Measurements from ENCODE around the gene NANOS2.
"Not testable (repeated sequence)": the region's sequence is repeated elsewhere in the genome, so short reads cannot be mapped to it uniquely, and the experiment has no call there.

The NANOS2 gene

DNA sequence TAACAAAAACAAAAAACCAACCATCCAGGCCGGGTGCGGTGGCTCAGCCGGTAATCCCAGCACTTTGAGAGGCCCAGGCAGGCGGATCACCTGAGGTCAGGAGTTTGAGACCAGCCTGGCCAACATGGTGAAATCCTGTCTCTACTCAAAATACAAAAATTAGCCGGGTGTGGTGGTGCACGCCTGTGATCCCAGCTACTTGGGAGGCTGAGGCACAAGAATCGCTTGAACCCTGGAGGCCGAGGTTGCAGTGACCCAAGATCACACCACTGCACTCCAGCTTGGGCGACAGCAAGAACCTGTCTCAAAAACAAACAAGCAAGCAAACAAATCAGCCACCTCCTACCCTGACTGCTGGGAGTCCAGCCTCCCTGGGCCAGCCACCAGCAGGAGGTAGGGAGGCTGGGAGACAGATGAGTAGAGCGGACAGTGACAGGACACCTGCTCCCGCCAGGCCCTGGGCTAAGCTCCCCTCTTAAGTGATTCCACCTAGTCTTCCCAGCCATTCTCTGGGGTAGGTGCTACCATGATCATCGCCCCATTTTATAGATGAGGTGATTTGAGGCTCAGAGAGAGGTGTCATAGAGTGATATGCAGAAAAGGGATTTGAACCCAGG is 18.5 kb downstream of the NANOS2 start:
- DNase-seq (ENCODE audit: low spot score) = not testable (repeated sequence)

DNA sequence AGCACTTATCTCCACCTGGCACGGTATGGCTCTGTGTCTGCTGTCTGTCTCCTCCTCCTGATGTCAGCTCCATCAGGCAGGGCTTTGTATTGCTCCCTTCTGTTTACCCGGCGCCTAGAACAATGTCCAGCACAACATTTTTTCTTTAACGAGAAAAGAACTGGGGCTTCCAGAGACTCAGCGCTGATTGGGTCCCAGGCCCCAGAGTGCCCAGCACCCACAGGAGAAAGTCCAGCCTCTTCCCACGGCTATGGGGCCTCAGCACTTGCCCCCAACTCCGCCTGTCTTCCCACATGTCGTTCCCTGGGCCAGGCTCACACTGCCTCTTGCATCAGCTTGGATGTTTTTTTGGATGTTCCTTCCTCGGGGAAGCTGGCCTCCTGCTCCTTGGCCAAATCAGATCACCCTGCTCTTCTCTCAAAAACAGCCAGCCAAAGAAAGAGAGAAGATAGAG is 19.0 kb downstream of the NANOS2 start:
- DNase-seq (ENCODE audit: low spot score) = no peak

DNA sequence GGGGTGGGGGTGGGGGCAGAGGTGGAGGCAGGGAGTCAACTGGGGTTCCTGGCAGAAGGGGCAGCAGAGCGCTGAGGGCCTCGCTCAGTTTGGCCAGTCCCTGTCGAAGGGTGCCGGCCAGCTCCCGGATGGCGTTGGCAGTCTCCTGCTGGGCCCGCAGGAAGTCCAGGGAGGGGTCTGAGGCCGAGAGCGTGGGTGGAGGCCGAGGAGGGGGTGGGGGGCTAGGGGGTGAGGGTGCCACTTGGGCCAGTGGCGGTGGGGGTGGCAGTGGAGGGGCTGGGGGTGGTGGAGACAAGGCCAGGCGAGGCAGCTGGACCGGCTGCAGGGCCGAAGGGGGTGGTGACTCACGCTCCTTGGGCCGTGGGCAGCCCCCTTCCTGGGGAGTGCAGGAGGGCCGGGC is 23.7 kb downstream of the NANOS2 start:
- no peak for DNase-seq (ENCODE audit: low spot score)

DNA sequence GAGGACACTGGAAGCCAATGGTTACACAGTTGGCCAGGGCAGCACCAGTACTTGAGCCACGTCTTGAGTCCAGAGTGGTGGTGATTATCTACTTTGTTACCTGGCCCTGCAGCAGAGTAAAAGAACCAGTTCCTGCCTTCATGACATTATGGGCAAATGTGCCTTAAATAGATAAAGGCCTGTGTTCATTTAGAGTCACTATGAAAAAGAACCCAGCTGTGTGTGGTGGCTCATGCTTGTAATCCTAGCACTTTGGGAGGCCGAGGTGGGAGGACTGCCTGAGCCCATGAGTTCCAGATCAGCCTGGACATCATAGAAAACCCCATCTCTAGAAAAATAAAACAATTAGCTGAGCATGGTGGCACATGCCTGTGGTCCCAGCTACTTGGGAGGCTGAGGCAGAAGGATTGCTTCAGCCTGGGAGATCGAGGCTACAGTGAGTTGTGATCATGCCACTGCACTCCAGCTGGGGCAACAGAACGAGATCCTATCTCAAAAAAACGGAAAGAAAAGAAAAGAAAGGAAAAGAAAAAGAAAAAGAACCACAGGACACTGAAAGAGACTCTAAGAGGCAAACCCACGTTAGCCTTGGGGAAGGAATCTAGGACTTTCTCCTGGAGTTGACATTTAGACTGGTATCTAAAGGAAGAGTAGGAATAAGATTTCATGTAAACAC is 25.2 kb downstream of the NANOS2 start:
- DNase-seq (ENCODE audit: low spot score) = no peak

DNA sequence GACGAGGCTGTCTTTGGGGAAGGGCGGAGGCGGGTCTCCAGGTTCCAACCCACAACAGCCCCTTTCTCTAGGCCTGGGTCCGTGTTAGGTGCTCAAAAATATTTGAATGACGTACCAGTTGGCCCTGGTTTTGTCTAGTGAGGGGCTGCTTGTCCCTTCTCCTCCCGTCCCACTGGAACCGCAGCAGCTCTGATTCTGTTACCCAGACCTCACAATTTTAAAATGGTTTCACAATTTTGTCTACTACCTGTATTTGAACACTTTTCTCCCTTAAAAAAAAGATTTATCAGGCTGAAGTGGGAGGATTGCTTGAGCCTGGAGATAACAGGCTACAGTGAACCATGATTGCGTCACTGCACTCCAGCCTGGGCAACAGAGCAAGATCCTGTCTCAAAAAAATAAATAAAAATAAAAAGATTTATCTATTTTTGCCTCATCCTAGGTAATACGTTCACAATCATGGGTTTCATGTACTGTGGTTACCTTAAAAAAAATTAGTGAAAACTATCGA is 27.3 kb downstream of the NANOS2 start:
- DNase-seq (ENCODE audit: low spot score) = no peak

DNA sequence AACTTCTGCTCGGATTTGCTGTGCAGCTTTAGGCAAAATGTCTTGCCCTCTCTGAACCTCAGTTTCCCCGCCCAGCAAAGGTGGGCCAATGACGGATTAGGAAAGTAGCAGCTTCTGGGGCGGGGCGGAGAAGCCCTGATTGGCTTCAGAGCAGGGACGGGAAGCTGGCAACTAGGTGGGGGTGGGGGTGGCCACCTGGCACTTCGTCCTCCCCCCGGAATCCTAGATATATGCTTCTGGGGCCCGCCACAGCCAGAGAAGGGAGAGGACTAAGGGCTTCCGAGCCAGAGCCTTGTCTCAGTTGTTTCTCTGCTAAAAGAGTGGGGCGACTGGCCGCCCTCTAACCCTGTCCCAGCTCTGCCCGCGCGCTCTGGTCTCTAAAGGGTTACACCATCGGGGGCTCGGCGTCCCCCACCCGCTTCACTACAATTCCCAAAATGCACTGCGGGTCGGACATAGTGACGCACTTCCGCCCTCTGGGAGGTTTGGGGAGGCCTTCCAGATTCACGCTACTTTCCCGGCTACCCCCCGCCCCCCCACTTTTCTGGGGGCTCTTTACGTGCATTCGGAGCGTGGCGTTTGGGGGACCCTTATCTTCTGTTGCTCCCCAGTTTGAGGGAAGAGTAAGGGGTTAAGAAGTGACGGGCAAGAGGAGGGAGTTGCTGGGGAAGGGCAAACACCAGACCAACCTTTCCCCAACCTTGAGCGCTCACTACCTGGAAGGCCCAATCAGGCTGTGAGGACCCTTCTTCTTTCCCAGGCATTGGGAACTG is 28.0 kb downstream of the NANOS2 start:
- peak; percentile 94 for DNase-seq (ENCODE audit: low spot score)

DNA sequence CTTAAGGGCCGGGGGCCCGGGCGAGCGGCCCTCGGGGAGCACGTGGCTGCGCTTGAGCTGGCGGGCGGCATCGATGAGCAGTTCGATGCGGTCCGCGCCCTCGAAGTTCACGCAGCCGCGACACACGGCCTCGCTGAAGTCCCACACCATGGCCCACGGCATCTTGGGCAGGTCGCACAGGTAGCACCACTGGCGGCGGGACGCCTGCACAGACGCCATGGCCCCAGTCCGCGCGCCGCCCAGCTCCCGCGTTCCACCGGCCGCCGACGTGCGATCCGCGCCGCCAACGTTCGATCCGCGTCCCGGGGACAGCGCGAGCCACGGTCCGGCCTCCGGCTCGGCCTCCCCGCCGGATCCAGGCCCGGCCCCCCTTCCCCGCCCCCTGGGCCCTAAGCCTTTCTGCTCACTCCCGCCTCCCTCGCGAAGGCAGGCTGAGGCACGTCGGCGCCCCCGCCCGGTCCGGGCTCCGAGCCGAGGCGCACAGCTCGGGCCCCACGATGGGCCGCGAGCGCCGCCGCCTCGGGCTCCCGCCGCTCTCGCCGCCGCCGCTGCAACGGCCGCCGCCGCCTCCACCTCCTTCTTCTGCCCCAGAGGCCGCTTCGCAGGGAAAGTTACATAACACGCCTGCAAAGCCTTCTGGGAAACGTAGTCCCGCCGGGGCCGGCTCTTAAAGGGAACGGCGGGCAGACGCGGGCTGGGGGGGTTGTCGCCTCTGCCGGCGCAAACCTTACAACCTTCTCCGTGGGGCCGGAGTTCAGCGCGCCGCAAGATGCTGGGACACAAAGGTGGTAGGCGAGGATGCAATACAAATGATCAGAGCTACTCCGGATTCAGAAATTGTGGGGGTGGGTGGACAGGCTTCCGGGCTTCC is 28.8 kb downstream of the NANOS2 start, which contains the start of gene IRF2BP1:
TSS of gene IRF2BP1 (minus strand) at position 586 of the 871 bp plus-strand sequence. CDS start at position 219, 367 bp downstream.
- DNase-seq (ENCODE audit: low spot score) = peak; percentile 92

DNA sequence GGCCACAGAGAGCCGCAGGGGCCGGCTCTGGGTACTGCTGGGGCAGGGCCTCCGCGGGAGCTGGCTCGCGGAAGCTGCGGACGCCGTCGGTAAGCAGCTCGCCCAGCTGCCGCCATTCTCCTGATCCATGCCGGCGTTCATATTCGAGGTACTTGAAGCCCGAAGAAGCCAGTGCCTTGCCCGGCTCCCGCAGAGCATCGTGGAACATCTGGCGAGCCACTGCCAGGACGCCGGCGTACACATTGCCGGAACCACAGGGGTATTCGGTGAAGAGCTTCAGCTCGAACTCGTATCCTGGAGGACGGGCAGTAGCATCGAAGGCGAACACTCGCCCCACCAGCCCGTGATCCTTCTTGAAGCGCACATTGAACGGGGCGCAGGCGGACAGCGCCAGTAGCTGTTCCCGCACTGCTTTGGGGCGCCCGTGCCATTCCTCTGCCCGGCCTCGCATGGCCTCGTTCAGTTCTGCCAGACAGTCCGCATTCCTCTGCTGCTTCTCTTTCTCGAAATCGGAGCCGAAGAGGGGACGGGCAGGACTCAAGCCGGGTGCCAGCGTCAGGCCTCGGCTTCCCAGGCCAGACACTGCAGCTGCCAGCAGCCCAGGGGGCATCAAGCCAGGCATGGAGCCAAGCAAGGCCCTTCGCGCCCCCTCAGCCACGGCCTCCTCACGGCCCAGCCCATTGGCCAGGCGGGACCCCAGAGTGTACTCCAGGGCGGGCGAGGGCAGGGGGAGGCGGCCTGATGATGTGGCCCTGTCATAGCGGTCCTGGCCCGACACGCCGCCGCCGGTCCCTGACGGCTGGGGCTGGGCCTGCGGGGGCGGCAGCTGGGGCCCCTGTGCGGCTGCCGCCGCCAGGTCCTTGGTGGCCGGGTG is 29.7 kb downstream of the NANOS2 start:
- DNase-seq (ENCODE audit: low spot score) = peak; percentile 38

DNA sequence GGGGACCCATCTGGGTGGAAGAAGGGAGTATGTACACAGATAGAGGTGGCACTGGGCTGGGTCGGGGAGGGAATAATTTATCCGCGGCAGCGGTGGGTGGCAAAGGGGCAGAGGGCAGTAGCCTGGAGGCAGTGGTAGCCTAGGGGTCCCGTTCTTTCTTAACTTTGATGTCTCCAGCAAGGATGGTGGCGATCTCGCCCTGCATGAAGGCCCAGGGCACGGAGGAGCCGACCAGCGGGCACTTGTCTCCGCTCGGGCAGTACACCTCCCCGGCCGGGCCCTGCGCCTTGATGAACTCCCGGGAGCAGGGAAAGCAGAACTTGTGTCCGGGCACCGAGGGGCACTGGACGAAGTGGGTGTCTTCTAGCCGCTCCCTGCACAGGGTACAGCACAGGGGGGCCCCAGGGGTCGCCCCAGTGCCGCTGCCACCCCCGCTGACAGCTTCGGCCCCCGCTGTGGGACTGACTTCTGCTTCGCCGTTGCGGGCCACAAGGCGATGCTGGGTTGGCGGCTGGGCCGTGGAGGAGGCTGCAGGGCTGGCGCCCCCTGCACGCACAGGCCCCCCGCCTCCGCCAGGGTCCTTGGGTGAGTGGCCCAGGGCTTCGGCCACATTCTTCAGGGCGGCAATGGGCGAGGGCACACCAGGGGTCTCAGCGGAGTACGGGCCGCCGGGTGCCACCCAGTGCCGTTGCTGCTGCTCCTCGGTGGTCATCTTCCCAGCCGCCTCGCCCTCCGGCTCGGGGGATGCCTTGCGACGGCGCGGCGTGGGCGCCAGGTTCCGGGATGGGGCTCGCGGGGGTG is 30.5 kb downstream of the NANOS2 start:
- no peak for DNase-seq (ENCODE audit: low spot score)

DNA sequence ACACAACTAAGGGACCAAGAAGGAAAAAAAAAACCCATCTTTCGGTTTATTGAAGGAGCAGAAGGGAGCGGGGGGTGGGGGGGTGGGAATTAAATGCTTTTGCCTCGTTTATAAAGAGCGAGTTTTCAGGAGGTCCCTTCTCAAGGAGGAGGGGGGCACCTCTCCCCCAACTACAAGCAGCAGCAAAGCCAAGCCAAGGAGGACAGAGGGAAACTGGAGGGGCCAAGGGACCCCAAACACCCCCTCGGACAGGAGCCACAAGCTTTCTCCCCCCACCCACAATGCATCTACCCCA is 31.0 kb downstream of the NANOS2 start:
- DNase-seq (ENCODE audit: low spot score) = no peak

DNA sequence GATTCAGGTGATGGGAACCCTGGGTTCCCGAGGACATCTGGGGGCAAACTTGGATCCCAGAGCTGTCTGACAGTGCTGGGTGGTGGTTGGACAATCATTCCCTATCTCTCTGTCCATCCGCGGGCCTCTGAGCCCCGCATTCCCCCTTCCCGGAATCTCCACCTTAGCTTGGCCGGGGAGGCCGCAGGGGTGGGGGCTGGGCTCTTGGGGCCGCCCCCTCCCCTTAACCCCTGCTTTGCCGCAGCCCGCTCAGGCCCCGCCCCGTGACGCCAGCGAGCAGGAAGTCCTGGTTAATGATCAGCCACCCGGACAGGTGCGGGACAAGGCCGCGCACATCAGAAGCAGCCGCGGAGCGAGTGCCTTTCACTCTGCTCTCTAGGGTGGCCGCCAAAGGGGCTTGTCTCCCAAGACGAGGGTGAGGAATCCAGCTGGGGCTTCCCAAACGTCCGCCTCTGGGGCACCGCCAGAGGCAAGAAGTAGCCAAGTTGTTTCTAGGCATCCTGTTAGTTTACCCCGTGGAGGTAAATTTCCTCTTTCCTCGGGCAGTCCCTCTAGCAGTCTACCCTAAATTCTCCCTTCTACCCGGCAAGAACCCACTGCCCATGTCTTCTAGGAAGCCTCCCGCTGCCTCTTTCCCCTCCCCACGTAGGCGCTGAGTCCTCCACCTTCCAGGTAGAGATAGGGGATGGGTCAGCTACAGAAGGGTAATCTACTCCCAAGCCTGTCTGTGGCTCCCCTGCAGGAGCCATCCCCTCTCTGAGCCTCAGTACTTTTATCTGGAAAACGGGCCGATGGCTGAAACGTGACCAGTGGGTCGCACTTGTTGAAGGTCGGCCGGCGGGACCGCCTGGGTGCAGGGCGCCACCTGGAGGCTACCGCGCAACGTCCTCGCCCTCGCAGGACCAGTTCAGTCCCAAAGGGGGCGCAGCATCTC is 31.7 kb downstream of the NANOS2 start:
- DNase-seq (ENCODE audit: low spot score) = peak; percentile 93

DNA sequence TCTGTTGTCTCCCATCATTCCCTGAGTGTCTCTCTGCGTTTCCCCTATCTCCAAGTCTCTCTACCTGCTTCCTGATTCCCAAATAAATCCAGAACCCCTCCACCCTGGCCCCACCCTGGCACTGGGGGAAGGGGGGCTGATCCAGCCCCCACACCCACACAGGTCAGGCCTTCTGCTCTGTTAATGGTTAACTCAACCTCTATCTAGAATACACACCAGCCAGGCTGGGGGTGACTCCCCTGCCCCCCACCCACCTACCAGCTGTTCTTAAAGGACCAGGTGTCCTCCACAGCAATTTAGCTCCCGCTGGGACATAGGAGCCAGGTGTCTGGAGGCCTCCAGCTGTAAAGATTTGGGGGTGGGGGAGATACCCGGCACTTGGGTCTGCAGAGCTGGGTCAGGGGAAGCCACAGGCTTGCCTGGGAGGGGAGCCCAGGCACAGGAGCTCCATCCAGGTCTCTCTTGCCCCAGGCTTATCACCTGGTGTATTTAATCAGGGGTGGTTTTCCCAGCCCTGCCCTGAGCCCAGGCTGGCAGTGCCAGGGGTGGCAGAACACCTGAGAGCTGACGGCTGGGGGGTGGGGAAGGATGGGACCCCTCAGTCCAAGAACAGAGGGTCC is 32.6 kb downstream of the NANOS2 start:
- no peak for DNase-seq (ENCODE audit: low spot score)

DNA sequence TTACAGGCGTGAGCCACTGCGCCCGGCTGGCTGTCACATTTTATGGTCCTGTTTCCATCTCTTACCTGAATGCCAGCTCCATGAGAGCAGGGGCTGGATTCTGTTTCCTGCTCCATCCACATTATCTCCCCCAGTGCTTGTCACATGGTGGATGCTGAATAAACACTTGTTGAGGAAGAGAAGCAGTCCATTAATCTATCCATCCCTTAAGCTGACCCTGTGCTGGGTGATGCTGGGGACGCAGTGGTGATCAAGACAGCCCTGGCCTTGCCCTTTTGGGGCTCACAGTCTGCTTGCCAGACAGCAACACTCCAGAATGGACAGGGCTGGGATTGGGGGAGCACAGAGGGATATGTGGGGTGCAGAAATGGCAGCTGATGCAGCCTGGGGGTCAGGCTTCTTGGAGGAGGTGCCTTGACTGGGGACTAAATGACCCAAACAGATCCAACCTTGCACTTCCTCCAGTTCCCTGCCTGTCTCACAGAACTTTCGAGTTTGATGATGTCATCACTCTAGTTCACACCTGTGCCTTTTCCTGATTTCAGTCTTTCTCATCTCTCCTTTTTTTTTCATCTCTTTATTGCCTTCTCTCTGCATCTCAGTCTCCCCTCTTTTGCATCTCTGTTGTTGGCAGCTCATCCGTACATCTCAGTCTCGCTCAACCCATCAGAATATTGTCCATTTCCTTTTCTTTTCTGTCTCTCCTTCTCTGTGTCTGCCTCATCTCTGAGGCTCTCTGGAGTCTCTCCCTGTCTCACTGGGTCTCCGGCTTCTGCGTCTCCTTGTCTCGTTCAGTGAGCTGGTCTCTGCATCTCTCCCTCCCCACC is 33.3 kb downstream of the NANOS2 start:
- no peak for DNase-seq (ENCODE audit: low spot score)

DNA sequence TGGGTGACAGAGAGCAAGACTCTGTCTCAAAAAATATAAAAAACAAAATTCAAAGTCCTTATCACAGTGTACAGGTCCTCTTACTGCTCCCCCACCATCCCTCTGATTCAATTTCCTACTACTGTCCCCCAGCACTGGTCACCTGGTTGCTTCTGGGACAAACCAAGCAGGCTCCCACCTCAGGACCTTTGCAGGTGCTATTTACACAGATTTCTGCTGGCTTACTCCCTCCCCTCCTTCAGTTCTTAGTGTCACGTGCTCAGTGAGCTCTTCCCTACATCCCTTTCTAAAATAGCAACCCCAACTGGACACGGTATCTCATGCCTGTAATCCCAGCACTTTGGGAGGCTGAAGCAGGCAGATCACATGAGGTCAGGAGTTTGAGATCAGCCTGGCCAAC is 34.6 kb downstream of the NANOS2 start:
- no peak for DNase-seq (ENCODE audit: low spot score)

DNA sequence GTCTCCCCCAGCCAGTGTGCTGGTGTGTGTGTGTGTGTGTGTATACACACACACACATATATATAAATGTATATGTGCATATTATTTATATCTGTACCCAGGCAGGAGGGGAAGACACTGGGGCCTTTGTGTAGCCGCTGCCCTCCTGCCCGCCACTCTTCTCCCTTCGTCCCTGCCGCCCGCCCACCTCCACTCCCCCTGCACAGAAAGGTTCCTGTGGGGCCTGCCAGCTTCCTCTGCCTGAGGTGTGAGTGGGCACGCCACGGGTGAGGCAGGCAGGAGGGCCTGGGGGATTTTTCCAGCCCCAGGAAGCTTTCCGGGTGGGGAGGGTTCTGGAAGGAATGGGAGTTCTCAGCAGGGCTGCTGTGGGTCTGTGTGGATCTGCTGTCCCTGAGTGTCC is 35.5 kb downstream of the NANOS2 start:
- no peak for DNase-seq (ENCODE audit: low spot score)

DNA sequence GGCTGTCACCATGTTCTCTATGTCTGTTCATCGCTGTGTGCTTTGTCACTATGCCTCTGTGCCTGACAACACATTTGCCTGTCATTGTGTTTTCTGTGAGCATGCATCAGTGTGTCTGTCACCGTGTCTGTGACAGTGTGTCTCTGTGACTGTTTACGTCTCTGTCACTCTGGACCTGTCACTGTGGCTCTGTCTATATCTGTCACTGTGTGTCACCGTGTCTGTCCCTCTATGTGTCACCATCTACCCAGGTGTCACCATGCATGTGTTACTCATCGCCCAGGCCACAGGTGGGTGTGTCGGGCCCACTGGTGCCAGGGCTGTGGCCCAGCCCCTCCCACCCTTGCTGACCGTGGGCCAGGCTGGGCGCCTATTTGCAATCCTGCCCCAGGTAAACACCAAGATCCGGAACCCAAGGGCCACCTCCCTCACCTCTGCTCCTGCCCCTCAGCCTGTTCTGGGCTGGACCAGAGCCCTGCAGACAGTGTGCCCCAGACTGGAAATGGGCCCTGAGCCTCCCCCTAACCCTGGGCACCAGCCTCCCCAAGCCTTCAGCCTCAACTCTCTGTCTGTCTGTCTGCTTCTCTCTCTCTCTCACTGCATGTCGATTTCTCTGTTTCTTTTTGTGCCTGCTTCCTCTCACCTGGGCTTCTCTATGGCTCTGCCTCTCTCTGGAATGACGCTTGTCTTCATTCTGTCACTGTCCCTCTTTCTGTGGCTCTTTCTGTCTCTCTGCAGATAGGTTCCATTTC is 36.4 kb downstream of the NANOS2 start:
- no peak for DNase-seq (ENCODE audit: low spot score)

All from AG20443 (cell line).